GM12878 (cell line): ENCODE results near the gene SUSD5. TPM values are rescaled to one million over a fixed set of nuclear protein-coding genes. Genes with fewer than 3 reads are reported as not detected.

Source experiments
- ATAC-seq: fragments of 200-7000 bp; cut with Tn5 transposase; 3 replicates; pipeline ENCODE4 v1.9.1; 2020; ENCODE audit warnings: mild to moderate bottlenecking, moderate library complexity
- BruUV-seq: library from RNA; stranded (reverse); fragments of 400-500 nt; replicated peaks from 2 replicates; lab custom pipeline; 2021; lab: Mats Ljungman, UMichigan
- CTCF ChIA-PET: fragments of 300-600 bp; sonication (Branson Sonifier 250); formaldehyde crosslinking; extraction: SDS; loops from one replicate; lab custom pipeline; 2021; ENCODE audit warnings: inconsistent platforms; lab: Yijun Ruan, JAX
- POLR2A ChIA-PET: fragments of 350-600 bp; formaldehyde crosslinking; extraction: SDS; loops from one replicate; lab custom pipeline; 2021; ENCODE audit warnings: inconsistent platforms; lab: Charles Lee
- RAD21 ChIA-PET: fragments of 300-600 bp; sonication (Branson Sonifier 250); formaldehyde crosslinking; loops from one replicate; lab custom pipeline; 2023; ENCODE audit warnings: antibody characterized with exemption; ENCODE audit not compliant: unreplicated experiment; lab: Charles Lee
- SMC1A ChIA-PET: fragments of 300-600 bp; sonication (Branson Sonifier 250); formaldehyde crosslinking; loops from one replicate; lab custom pipeline; 2023; ENCODE audit not compliant: unreplicated experiment, uncharacterized antibody; lab: Charles Lee
- DNase-seq: peaks from one replicate; pipeline ENCODE4 v3.0.0-alpha.2; 2011; ENCODE audit warnings: low read depth, low spot score
- FAIRE-seq: peaks from 3 replicates; lab custom pipeline; 2011; peaks lifted over from hg19 to GRCh38; lab: Jason Lieb, UNC
- H2AFZ ChIP-seq: 2 replicates; pipeline ENCODE4 v1.6.0; 2011; ENCODE audit warnings: low read depth, low read length, control low read depth; ENCODE audit not compliant: control insufficient read depth
- H3K27ac ChIP-seq: 2 replicates; pipeline ENCODE4 v1.5.1; 2011; ENCODE audit warnings: control low read depth; ENCODE audit not compliant: control insufficient read depth, insufficient read depth
- H3K27me3 ChIP-seq, 2 experiments: replicated peaks in 1 of 2; 2 replicates each; pipeline versions ENCODE4 v1.6.0 to v1.6.1; 2011; ENCODE audit warnings: low read length in 1 of 2; ENCODE audit not compliant: control insufficient read depth in 2 of 2, insufficient read depth in 2 of 2
- H3K36me3 ChIP-seq, 2 experiments: 2 replicates each; pipeline ENCODE4 v1.5.1; 2011; ENCODE audit warnings: low read length in 1 of 2; ENCODE audit not compliant: control insufficient read depth in 2 of 2, insufficient read depth in 2 of 2
- H3K4me1 ChIP-seq: 2 replicates; pipeline ENCODE4 v1.6.1; 2011; ENCODE audit warnings: mild to moderate bottlenecking, low read length, moderate library complexity, mixed read lengths; ENCODE audit not compliant: control insufficient read depth, insufficient read depth
- H3K4me2 ChIP-seq: 2 replicates; pipeline ENCODE4 v1.6.0; 2011; ENCODE audit warnings: control low read depth; ENCODE audit not compliant: control insufficient read depth, insufficient read depth
- H3K4me3 ChIP-seq: fragments of 200-600 bp; sonication (generic); 2 replicates; pipeline ENCODE4 v1.5.1; 2016
- H3K79me2 ChIP-seq: 2 replicates; pipeline ENCODE4 v1.6.0; 2011; ENCODE audit warnings: low read length; ENCODE audit not compliant: control insufficient read depth, insufficient read depth
- H3K9ac ChIP-seq: 2 replicates; pipeline ENCODE4 v1.8.0; 2011; ENCODE audit warnings: low read length, control low read depth, mixed read lengths; ENCODE audit not compliant: control insufficient read depth, insufficient read depth
- H3K9me3 ChIP-seq: replicated peaks from 3 replicates; pipeline ENCODE4 v1.5.1; 2011; ENCODE audit warnings: mild to moderate bottlenecking, low read length; ENCODE audit not compliant: control insufficient read depth, insufficient read depth
- H4K20me1 ChIP-seq: 2 replicates; pipeline ENCODE4 v1.6.0; 2011; ENCODE audit not compliant: control insufficient read depth, insufficient read depth
- ASH2L ChIP-seq: fragments of 300-600, 200-600 bp; sonication (generic); IDR thresholded peaks from 2 replicates; pipeline ENCODE4 v1.6.1; 2017; ENCODE audit warnings: low read depth, mild to moderate bottlenecking, borderline replicate concordance
- BMI1 ChIP-seq: fragments of 450-650 bp; IDR thresholded peaks from 2 replicates; pipeline ENCODE4 v1.6.1; 2016; ENCODE audit warnings: mild to moderate bottlenecking, moderate library complexity, borderline replicate concordance
- EGR1 ChIP-seq, 2 experiments: IDR thresholded peaks; 1 replicate in 1 of 2; 2 replicates in 1 of 2; pipeline ENCODE4 v1.6.1; 2011 to 2012; ENCODE audit warnings: low read depth in 2 of 2, low read length in 2 of 2, borderline replicate concordance in 1 of 2, mild to moderate bottlenecking in 1 of 2, moderate library complexity in 1 of 2
- FOS ChIP-seq: IDR thresholded peaks from 3 replicates; pipeline ENCODE4 v1.6.1; 2011; ENCODE audit warnings: borderline replicate concordance; ENCODE audit not compliant: insufficient read length; ENCODE audit errors: extremely low read depth
- FOXK2 ChIP-seq: fragments of 450-650 bp; IDR thresholded peaks from 2 replicates; pipeline ENCODE4 v1.6.1; 2017; ENCODE audit warnings: mild to moderate bottlenecking, moderate library complexity
- JUND ChIP-seq: IDR thresholded peaks from 2 replicates; pipeline ENCODE4 v1.6.1; 2012; ENCODE audit warnings: low read depth, mild to moderate bottlenecking, low read length, improper control_type of control experiment, moderate library complexity
- LARP7 ChIP-seq: fragments of 450-650 bp; IDR thresholded peaks from 2 replicates; pipeline ENCODE4 v1.6.1; 2017; ENCODE audit warnings: mild to moderate bottlenecking
- MXI1 ChIP-seq: fragments of 150-350 bp; IDR thresholded peaks from 2 replicates; pipeline ENCODE4 v1.6.1; 2011; ENCODE audit warnings: low read depth, mild to moderate bottlenecking, inconsistent platforms, low read length, improper control_type of control experiment
- RB1 ChIP-seq: fragments of 450-650 bp; formaldehyde crosslinking; IDR thresholded peaks from 2 replicates; pipeline ENCODE4 v1.6.1; 2017; ENCODE audit warnings: mild to moderate bottlenecking, borderline replicate concordance
- RBBP5 ChIP-seq: fragments of 200-600 bp; sonication (generic); conservative IDR thresholded peaks from 2 replicates; pipeline ENCODE4 v1.6.1; 2016
- SMAD5 ChIP-seq: IDR thresholded peaks from 2 replicates; pipeline ENCODE4 v1.6.1; 2016; ENCODE audit warnings: antibody characterized with exemption, low read depth
- SREBF1 ChIP-seq: IDR thresholded peaks from 2 replicates; pipeline ENCODE4 v1.6.1; 2012; ENCODE audit warnings: mild to moderate bottlenecking, low read length
- WGBS: methylation state at CpG from one replicate; pipeline ENCODE4 v1.1.6; 2016; ENCODE audit warnings: low lambda C conversion rate; ENCODE audit not compliant: insufficient replicate concordance, insufficient coverage; ENCODE audit errors: missing lambda C conversion rate; 5-methylcytosine and 5-hydroxymethylcytosine counted together
- in situ Hi-C: fragments of 300-500 bp; cut with MboI; formaldehyde crosslinking; loops from 9 replicates; pipeline ENCODE4 v1.14.3; 2018; ENCODE audit warnings: mixed read lengths
- intact Hi-C: fragments of 100-400 bp; cut with micrococcal nuclease; formaldehyde crosslinking; loops from one replicate; pipeline ENCODE4 v1.14.2; 2022; ENCODE audit not compliant: unreplicated experiment
- polyA plus RNA-seq, 11 experiments: library from polyadenylated mRNA; depleted of rRNA in 4 of 11; unstranded in 6 of 11; stranded (reverse) in 5 of 11; fragments of >200 nt; fragmentation: Nextera tagmentation in 4 of 11; fragmentation: Illumina TruSeq in 1 of 11; extraction: Ambion mirVana in 4 of 11; extraction: Trizol in 1 of 11; gene quantifications; 1 replicate in 1 of 11; 2 replicates in 10 of 11; pipeline versions ENCODE4 v1.2.1 to v1.2.3, GENCODE V29; 2011 to 2016; ENCODE audit warnings: inconsistent platforms in 2 of 11, missing spikeins in 2 of 11, low read depth in 1 of 11
- total RNA-seq, 4 experiments: library from RNA; depleted of rRNA in 3 of 4; stranded (reverse); fragments of >200 nt in 3 of 4; fragmentation: Illumina TruSeq in 1 of 4; extraction: Trizol in 1 of 4; gene quantifications; 2 replicates each; pipeline versions ENCODE4 v1.2.1 to v1.2.3, GENCODE V29; 2013 to 2021
- TF ChIP-seq, protein P1 (sequence below), 3 experiments: IDR thresholded peaks in 2 of 3; conservative IDR thresholded peaks in 1 of 3; 2 replicates each; pipeline ENCODE4 v1.5.1; 2011; ENCODE audit warnings: low read depth in 3 of 3, low read length in 3 of 3, mild to moderate bottlenecking in 3 of 3, control low read depth in 2 of 3, moderate library complexity in 2 of 3, inconsistent platforms in 1 of 3, mixed read lengths in 1 of 3; ENCODE audit not compliant: control insufficient read depth in 2 of 3, insufficient read depth in 1 of 3; ENCODE audit errors: extremely low read depth in 1 of 3
- TF ChIP-seq, protein P2 (sequence below): fragments of 450-650 bp; IDR thresholded peaks from 2 replicates; pipeline ENCODE4 v1.6.1; 2016; ENCODE audit warnings: mild to moderate bottlenecking
- TF ChIP-seq, protein P3 (sequence below): fragments of 450-650 bp; conservative IDR thresholded peaks from 2 replicates; pipeline ENCODE4 v1.6.1; 2017; ENCODE audit warnings: mild to moderate bottlenecking, moderate library complexity

The SUSD5 gene
- total and polyA plus RNA-seq, 10 of the 15 experiments (the other 5 are each of a cell fraction or from before 2014, with no cell fraction given) = 0.01 to 0.05 (median 0.03) TPM; not detected in 4

DNA sequence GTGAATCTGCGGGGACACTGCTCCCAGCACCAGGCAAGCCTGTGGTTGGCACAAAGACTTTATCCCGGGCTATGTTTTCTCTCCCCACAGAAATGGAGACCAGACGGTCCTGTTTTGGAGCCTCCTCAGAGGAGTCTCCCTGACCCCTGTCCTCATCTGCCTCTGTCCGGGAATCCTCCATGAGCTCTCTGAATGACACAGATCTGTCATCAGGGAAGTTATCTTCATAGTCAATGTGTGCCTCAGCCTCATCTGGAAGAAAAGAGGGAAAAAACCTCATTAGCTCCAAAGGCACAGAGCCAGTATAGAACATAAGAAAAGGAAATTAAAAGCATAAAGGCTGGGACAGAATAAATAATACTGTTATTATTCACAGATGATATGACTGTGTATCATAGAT lies 64.8 kb downstream of the SUSD5 start:
- ChIA-PET POLR2A (no interaction called here), SMC1A (interaction anchor here (0.6 to 0.8 kb wide), 2 partner anchors 28 to 219 kb away, joined by 3 to 4 read pairs; no protein-coding TSS in a partner anchor)
- intact Hi-C loops = no loop called here

More for the DNA sequence above, 64.8 kb downstream of the SUSD5 start:
- H3K9me3 ChIP-seq = no peaks in the 10 kb centered on the region
- ChIA-PET RAD21 (no interaction called here), CTCF (interaction anchor here (0.8 to 1.0 kb wide), 2 partner anchors 22 to 219 kb away, joined by 3 to 4 read pairs; no protein-coding TSS in a partner anchor)
- no peaks in the 10 kb centered on the region for H3K79me2 ChIP-seq
- no peaks in the 10 kb centered on the region for H3K4me1 ChIP-seq
- WGBS = 38% methylated on average over 4 of the region's 4 CpGs
- H4K20me1 ChIP-seq = no peaks in the 10 kb centered on the region
- H3K36me3 ChIP-seq = no peaks in the 10 kb centered on the region
- ATAC-seq = no peak
- no peak for FAIRE-seq
- BruUV-seq = no TSS peak
- H2AFZ ChIP-seq = no peak overlapping the region
- H3K4me3 ChIP-seq = no peak overlapping the region
- no peak overlapping the region for H3K27ac ChIP-seq
- TF ChIP-seq, protein P1, sequence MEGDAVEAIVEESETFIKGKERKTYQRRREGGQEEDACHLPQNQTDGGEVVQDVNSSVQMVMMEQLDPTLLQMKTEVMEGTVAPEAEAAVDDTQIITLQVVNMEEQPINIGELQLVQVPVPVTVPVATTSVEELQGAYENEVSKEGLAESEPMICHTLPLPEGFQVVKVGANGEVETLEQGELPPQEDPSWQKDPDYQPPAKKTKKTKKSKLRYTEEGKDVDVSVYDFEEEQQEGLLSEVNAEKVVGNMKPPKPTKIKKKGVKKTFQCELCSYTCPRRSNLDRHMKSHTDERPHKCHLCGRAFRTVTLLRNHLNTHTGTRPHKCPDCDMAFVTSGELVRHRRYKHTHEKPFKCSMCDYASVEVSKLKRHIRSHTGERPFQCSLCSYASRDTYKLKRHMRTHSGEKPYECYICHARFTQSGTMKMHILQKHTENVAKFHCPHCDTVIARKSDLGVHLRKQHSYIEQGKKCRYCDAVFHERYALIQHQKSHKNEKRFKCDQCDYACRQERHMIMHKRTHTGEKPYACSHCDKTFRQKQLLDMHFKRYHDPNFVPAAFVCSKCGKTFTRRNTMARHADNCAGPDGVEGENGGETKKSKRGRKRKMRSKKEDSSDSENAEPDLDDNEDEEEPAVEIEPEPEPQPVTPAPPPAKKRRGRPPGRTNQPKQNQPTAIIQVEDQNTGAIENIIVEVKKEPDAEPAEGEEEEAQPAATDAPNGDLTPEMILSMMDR (IDR thresholded peaks at IDR 0.05 in 2 of 3, conservative IDR thresholded peaks at IDR 0.05 in 1 of 3; ENCODE audit: control insufficient read depth in 2 of 3, extremely low read depth in 1 of 3, insufficient read depth in 1 of 3, low read depth in 3 of 3, low read length in 3 of 3) = no peak
- TF ChIP-seq EGR1 (IDR thresholded peaks at IDR 0.05; ENCODE audit: borderline replicate concordance in 1 of 2, low read depth in 2 of 2, low read length in 2 of 2) = no peak
- no peak for TF ChIP-seq SREBF1
- TF ChIP-seq MXI1 = no peak
- no peak for TF ChIP-seq FOS
- no peak for TF ChIP-seq FOXK2
- TF ChIP-seq BMI1 = no peak
- TF ChIP-seq, protein P2, sequence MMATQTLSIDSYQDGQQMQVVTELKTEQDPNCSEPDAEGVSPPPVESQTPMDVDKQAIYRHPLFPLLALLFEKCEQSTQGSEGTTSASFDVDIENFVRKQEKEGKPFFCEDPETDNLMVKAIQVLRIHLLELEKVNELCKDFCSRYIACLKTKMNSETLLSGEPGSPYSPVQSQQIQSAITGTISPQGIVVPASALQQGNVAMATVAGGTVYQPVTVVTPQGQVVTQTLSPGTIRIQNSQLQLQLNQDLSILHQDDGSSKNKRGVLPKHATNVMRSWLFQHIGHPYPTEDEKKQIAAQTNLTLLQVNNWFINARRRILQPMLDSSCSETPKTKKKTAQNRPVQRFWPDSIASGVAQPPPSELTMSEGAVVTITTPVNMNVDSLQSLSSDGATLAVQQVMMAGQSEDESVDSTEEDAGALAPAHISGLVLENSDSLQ = no peak
- no peak for TF ChIP-seq LARP7
- TF ChIP-seq RB1 = no peak
- no peak for TF ChIP-seq JUND
- TF ChIP-seq RBBP5 = no peak
- TF ChIP-seq SMAD5 = no peak
- TF ChIP-seq ASH2L = no peak
- TF ChIP-seq, protein P3, sequence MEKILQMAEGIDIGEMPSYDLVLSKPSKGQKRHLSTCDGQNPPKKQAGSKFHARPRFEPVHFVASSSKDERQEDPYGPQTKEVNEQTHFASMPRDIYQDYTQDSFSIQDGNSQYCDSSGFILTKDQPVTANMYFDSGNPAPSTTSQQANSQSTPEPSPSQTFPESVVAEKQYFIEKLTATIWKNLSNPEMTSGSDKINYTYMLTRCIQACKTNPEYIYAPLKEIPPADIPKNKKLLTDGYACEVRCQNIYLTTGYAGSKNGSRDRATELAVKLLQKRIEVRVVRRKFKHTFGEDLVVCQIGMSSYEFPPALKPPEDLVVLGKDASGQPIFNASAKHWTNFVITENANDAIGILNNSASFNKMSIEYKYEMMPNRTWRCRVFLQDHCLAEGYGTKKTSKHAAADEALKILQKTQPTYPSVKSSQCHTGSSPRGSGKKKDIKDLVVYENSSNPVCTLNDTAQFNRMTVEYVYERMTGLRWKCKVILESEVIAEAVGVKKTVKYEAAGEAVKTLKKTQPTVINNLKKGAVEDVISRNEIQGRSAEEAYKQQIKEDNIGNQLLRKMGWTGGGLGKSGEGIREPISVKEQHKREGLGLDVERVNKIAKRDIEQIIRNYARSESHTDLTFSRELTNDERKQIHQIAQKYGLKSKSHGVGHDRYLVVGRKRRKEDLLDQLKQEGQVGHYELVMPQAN = no peak
- no peak overlapping the region for H3K9ac ChIP-seq
- no peaks in the 10 kb centered on the region for H3K27me3 ChIP-seq
- in situ Hi-C loops = no loop called here
- DNase-seq = no peak
- H3K4me2 ChIP-seq = no peak overlapping the region
